HG02763 (cell line): ENCODE measurements around the gene KSR2.
"Not testable (repeated sequence)": the region's sequence is repeated elsewhere in the genome, so short reads cannot be mapped to it uniquely, and the experiment has no call there.

Experiments used
- ATAC-seq: cut with Tn5 transposase; IDR thresholded peaks from one replicate; pipeline ENCODE4 v1.9.1; 2021; ENCODE audit warnings: mild to moderate bottlenecking, moderate library complexity; ENCODE audit not compliant: unreplicated experiment

KSR2 gene

GRCh38 chr12:117968826-117969659 lies at the start of gene KSR2:
KSR2 (minus strand) TSS chr12:117968990; CDS start chr12:117968255, 735 bp downstream.
- no peak for ATAC-seq

GRCh38 chr12:118017926-118018325 lies 49.1 kb upstream of the KSR2 start:
- no peak for ATAC-seq

- peak; percentile 96 for ATAC-seq
Observed at GRCh38 chr12:118016424-118017264, 47.9 kb upstream of the KSR2 start, which contains the start of gene RFC5. RFC5 (plus strand) TSS chr12:118016703; CDS start chr12:118016828, 125 bp downstream.

GRCh38 chr12:118015944-118016343 lies 47.2 kb upstream of the KSR2 start:
- ATAC-seq: no peak

GRCh38 chr12:118015306-118015705 lies 46.5 kb upstream of the KSR2 start:
- no peak for ATAC-seq

GRCh38 chr12:118013283-118013682 lies 44.5 kb upstream of the KSR2 start:
- no peak for ATAC-seq

- ATAC-seq: no peak
Observed at GRCh38 chr12:118011961-118012360, 43.2 kb upstream of the KSR2 start.

GRCh38 chr12:118011377-118011776 lies 42.6 kb upstream of the KSR2 start:
- ATAC-seq: no peak

GRCh38 chr12:118010903-118011302 lies 42.1 kb upstream of the KSR2 start:
- ATAC-seq: no peak

GRCh38 chr12:117999806-118000205 lies 31.0 kb upstream of the KSR2 start:
- ATAC-seq: not testable (repeated sequence)

- no peak for ATAC-seq
Observed at GRCh38 chr12:117998719-117999118, 29.9 kb upstream of the KSR2 start.

GRCh38 chr12:117994551-117995438 lies 26.0 kb upstream of the KSR2 start:
- no peak for ATAC-seq

- ATAC-seq: no peak
Observed at GRCh38 chr12:117986705-117987469, 18.1 kb upstream of the KSR2 start.

- ATAC-seq: no peak
Observed at GRCh38 chr12:117985182-117985581, 16.4 kb upstream of the KSR2 start.

- ATAC-seq: no peak
Observed at GRCh38 chr12:117981267-117981666, 12.5 kb upstream of the KSR2 start.

- no peak for ATAC-seq
Observed at GRCh38 chr12:117980616-117981015, 11.8 kb upstream of the KSR2 start.

GRCh38 chr12:117977373-117977772 lies 8.6 kb upstream of the KSR2 start:
- no peak for ATAC-seq

- no peak for ATAC-seq
Observed at GRCh38 chr12:117975006-117975405, 6.2 kb upstream of the KSR2 start.

- no peak for ATAC-seq
Observed at GRCh38 chr12:117972301-117972700, 3.5 kb upstream of the KSR2 start.

GRCh38 chr12:117970334-117970733 lies 1.5 kb upstream of the KSR2 start:
- no peak for ATAC-seq
